Measurements from ENCODE around the gene MEGF10.

MEGF10 gene

GRCh38 chr5:127375124-127375523 is 84.5 kb downstream of the MEGF10 start:
- no peak for DNase-seq

DNA sequence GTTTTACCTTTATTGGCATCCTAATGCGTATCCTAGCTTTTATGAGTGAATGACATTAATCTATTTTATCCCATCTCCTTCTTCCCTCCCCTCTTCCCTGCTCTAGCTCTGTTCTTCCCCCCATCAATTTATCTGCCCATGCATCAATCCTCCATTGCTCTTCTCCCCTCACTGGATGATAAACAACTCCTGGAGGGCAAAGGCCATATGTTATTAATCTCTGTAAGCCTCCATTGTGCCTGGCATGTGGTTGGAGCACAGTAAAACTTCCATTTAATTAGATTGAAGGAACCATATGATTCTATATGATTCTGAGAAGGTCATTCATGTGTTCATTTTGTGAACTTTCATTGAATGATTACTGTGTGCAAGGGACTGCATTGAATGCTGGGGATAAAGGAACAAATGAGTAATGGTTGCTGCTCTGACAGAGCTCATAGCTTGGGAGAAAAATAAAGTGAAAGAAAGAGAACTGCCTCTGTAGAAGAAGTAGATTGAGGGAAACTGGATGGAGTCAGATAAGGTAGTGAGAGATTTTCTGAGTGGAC is 85.0 kb downstream of the MEGF10 start:
- no peak for DNase-seq

DNA sequence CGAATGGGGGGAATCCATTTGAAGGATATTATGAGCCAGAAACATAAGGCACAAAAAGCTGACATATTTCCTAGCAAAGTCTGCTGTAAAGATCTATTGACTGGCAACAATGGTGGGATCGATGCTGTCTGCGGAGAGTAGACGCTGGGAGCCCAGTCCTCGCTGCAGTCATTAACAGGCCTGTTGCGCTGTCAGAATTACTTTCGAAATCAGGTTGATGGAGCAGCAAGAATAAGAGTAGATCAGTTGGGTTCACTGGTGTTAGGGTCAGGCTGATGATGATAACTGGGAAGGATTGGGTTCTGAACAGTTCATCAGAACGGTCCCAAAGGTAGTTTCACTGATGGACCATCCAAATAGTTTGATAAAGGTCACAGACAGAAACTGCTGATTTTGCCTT is 87.1 kb downstream of the MEGF10 start:
- DNase-seq, result no peak

GRCh38 chr5:127385936-127386335 is 95.3 kb downstream of the MEGF10 start:
- DNase-seq, result no peak

- DNase-seq, result no peak
Measured at GRCh38 chr5:127386557-127386956, 96.0 kb downstream of the MEGF10 start.

- no peak for DNase-seq
Measured at GRCh38 chr5:127389601-127390000, 99.0 kb downstream of the MEGF10 start.

GRCh38 chr5:127392762-127393161 is 102.2 kb downstream of the MEGF10 start:
- DNase-seq, result no peak

DNA sequence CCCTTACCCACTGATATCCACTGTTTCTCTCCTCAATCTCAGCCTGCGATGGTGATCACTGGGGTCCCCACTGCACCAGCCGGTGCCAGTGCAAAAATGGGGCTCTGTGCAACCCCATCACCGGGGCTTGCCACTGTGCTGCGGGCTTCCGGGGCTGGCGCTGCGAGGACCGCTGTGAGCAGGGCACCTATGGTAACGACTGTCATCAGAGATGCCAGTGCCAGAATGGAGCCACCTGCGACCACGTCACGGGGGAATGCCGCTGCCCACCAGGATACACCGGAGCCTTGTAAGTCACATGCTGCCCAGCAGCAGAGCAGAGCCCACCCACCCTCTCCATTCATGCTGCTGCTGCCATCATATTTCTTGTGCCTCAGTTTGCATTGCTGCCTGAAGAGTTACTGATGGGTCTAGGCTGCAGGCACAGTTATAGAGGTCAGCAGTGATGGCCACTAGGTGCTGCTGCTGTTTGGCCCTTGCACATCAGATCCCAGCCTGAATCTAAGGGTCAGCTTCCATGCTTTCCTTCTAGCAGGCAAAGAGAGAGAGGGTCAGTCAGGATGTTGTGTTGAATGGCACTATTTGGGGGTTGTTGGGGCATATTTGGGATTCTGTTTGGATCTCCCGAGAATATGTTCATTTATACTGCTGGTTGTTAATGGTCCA is 106.0 kb downstream of the MEGF10 start:
- DNase-seq, result no peak

DNA sequence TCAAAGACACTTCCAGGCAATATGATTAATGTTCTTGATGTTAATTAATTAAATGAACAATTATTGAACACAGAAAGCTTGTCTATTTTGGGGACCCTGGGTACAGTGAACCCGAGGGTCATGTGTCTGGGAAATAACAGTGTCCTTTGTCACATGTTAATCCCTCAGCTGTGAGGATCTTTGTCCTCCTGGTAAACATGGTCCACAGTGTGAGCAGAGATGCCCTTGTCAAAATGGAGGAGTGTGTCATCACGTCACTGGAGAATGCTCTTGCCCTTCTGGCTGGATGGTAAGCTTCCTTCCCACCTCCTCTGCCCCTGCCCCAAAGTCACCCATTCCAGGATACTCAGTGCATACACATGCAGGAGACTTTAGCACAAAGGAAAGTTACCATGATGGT is 107.9 kb downstream of the MEGF10 start:
- DNase-seq, result no peak

- no peak for DNase-seq
Measured at GRCh38 chr5:127399068-127399467, 108.5 kb downstream of the MEGF10 start.

GRCh38 chr5:127400539-127400938 is 109.9 kb downstream of the MEGF10 start:
- no peak for DNase-seq

- no peak for DNase-seq
Measured at GRCh38 chr5:127400946-127401670, 110.5 kb downstream of the MEGF10 start.

- no peak for DNase-seq
Measured at GRCh38 chr5:127402361-127402760, 111.8 kb downstream of the MEGF10 start.

DNA sequence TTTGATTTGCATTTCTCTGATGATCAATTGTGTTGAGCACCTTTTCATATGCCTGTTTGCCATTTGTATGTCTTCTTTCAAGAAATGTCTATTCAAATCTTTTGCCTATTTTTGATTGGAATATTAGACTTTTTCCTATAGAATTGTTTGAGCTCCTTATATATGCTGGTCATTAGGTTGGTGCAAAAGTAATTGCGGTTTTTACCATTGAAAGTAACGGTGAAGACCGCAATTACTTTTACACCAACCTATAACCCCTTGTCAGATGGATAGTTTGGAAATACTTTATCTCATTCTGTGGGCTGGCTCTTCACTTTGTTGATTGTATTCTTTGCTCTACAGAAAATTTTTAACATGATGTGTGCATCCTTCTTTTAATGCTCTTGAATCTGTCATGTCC is 113.6 kb downstream of the MEGF10 start:
- DNase-seq, result no peak

DNA sequence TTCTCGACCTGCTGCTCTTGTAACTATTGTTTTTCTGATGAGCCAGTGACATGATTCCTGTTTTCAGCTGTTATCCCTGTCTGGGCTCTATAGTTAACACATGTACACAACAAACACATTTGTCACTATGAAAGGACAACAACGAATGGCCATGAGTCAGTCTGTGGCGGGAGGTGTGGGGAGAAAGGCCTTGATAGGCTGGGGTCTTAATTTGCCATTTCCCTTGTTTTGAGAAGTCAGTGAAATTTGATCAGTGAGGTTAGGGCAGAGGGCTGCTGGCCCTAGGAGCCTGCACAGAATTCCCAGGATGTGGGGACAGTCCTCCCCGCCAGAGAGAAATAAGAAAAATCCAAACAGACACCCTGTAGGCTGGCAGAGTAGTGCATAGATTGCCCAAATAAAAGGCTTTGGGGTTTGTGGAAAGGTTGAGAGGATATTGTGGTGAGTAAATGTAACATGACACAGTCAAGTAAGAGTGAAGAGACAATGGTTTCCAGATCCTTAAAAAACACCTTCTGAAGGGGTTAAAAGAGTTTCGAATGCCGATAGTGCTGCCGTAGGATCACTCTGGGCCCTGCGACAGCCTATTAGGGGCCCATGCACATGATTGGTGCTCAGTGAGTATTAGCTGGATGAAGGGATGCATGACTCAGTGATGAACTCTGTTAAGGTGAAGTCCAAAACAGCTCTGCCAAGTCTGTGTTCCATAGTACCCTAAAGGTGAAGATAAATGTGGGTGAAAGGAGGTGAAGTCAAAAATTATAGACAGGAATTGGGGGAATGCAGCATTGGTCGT is 115.9 kb downstream of the MEGF10 start:
- no peak for DNase-seq

GRCh38 chr5:127409246-127409917 is 118.8 kb downstream of the MEGF10 start:
- no peak for DNase-seq

DNA sequence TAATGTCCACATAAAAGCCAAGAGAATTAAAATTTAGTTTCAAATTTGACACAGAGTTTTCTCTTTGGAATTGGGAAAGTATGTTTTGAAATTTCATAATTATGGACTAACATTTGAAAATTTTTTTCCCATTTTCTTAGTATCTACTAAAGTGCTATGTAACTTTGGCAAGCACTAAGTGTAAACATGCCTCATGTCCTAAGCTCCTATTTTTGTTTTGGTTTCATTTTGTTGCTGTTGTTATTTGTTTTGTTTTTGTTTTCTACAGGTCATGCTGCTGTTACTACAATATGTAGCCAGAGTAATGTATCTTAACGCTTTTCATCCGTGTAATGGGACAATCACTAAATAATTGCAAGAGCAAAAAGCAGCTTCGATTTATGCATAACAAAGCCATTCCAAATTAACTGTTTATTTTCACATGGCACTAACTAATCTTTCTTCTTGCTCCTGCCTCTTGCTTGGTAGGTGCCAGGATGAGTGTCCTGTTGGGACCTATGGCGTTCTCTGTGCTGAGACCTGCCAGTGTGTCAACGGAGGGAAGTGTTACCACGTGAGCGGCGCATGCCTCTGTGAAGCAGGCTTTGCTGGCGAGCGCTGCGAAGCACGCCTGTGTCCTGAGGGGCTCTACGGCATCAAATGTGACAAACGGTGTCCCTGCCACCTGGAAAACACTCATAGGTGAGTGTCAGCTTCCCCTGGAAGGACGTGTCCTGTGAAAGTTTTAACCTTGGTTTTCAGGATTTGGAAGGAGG is 119.5 kb downstream of the MEGF10 start:
- no peak for DNase-seq

DNA sequence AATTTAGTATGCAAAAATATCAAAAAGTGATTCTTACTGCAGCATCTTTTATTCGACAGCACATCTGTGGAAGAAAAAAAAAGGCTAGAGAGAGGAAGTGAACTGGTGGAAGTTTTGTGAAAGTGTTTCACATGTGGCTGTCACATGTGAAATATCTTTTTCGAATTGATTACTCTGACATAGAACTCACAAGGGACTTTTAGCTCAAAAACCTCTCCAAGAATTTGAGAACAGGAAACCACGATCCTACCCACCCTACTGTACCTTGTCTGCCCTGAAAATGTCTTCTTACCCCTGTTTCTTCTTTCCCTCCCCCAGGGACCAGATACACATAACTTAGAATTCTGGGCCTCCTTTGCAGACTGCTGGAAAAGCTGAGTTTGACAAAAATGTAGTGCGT is 120.4 kb downstream of the MEGF10 start:
- DNase-seq, result no peak

DNA sequence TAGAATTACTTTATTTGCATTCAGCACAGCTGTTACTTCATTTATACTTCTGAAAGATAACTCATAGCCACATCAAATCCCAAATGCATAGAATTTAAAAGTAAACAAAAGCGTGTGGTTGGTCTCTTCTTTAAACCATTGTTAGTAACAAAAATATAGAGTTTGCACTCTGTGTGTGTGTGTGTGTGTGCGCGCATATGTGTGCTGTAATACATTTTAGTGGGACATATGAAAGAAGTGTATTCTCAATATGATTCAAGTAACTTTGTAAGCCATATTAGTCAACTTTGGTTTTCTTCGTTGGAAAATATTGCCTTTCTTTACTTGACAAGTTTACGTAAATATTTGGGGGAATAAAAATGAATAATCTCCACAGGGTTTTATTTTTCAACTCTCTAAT is 120.8 kb downstream of the MEGF10 start:
- no peak for DNase-seq

GRCh38 chr5:127412698-127413097 is 122.1 kb downstream of the MEGF10 start:
- DNase-seq, result no peak

GRCh38 chr5:127415034-127415433 is 124.4 kb downstream of the MEGF10 start:
- DNase-seq, result no peak

DNA sequence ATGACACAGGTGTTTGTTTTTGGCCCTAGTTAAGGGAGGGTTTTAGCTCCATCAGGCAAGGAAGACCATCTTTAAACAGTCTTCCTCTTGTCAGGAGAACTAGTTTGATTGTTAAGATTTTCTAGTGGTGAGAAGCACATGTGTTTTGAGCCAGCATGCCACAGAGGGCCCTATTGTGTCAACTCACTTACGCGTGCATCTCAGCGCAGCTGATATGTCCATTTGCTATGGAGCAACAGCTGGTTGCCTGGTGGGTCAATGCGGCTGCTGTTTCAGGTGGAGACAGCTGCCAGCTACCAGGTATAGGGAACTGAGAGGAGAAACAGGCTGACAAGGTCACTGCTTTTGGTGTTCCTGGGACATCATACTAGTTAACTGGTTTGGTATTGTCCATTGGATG is 126.3 kb downstream of the MEGF10 start:
- no peak for DNase-seq

Data from right forelimb (tissue), 1 donor.